ENCODE results near the gene RIPPLY2.
A peak's percentile ranks its signal among the peaks of the same experiment; 100 is the strongest.

Gene RIPPLY2

DNA sequence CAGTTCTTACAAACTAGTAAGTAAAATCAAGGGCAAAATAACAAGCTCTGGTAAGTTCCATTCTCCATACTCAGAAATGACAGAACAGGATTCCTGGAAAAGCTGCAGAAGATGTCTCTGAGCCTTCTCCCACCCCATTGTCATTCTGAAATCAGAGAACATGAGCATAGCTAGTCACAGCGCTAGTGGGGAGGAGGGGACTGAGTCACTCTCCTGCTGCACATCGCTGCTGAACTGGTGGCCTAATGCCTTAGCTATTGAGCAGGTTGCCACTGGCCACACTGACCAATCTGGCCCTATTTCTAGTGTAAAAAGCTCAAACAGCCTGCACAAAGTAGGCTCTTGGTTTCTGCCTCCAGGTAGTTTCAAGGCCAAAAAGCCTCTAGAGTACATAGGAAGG lies 26.1 kb upstream of the RIPPLY2 start:
- H3K27me3 ChIP-seq (ENCODE audit: control insufficient read depth, insufficient read depth, low read length, poor library complexity, severe bottlenecking), result no peaks in the 10 kb centered on the region
- no peaks in the 10 kb centered on the region for H3K36me3 ChIP-seq (ENCODE audit: control insufficient read depth, insufficient read depth, low read length)
- no peak overlapping the region for H3K27ac ChIP-seq (ENCODE audit: insufficient read depth, low read depth, low read length, poor library complexity, severe bottlenecking)
- no peak overlapping the region for H3K4me3 ChIP-seq (ENCODE audit: insufficient read depth, low read depth, low read length)
- peaks cover 6% of the 10 kb centered on the region for H3K4me1 ChIP-seq (ENCODE audit: control insufficient read depth, insufficient read depth, low read length)
- no peaks in the 10 kb centered on the region for H3K9me3 ChIP-seq (ENCODE audit: control insufficient read depth, low read length)
- whole genome bisulfite sequencing, 2 experiments, result 35 to 36% methylated on average over 2 of the region's 2 CpGs

DNA sequence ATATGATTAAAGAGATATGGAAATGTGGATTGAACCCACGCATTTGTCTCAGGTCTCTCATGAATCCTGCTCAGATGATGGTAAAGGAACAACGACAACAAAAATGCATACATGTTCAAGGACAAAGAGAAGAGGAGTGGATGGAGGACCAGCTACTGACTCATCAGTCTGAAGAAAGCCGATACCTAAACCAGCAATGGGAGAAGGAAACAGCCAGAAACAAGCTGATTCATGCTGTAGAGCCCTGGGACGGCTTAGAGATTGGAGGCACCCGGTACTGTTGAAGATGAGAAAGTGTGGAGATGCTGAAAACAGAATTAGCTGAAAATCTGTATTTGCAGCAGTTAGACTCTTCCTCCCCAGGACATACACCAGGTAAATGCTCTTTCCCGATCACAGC lies 14.4 kb upstream of the RIPPLY2 start:
- WGBS, 2 experiments, result 88 to 91% methylated on average over 6 of the region's 6 CpGs
- H3K9me3 ChIP-seq (ENCODE audit: control insufficient read depth, low read length), result no peaks in the 10 kb centered on the region
- H3K27me3 ChIP-seq (ENCODE audit: control insufficient read depth, insufficient read depth, low read length, poor library complexity, severe bottlenecking), result no peaks in the 10 kb centered on the region
- no peaks in the 10 kb centered on the region for H3K4me1 ChIP-seq (ENCODE audit: control insufficient read depth, insufficient read depth, low read length)
- H3K27ac ChIP-seq (ENCODE audit: insufficient read depth, low read depth, low read length, poor library complexity, severe bottlenecking), result no peak overlapping the region
- H3K4me3 ChIP-seq (ENCODE audit: insufficient read depth, low read depth, low read length), result no peak overlapping the region
- no peaks in the 10 kb centered on the region for H3K36me3 ChIP-seq (ENCODE audit: control insufficient read depth, insufficient read depth, low read length)

DNA sequence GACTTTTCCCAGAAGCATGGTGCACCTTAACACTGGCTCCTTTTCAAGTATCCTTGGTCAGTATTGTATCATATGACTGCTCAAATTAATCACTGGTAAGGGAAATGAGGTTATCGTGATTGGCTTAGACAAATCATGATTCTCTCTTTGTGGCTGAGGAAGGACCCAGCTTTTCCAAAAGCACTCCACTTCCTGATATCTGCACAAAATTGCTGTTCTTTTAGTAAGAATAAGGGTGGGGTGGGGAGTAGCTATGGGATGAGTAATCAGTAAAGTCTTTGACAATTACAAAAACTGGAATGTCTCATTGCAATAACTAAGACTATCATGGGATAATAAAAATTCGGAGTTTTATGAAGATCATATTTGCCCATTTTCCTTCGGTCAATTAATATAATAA lies 9.0 kb upstream of the RIPPLY2 start:
- no peaks in the 10 kb centered on the region for H3K27me3 ChIP-seq (ENCODE audit: control insufficient read depth, insufficient read depth, low read length, poor library complexity, severe bottlenecking)
- no peaks in the 10 kb centered on the region for H3K36me3 ChIP-seq (ENCODE audit: control insufficient read depth, insufficient read depth, low read length)
- no peaks in the 10 kb centered on the region for H3K9me3 ChIP-seq (ENCODE audit: control insufficient read depth, low read length)
- WGBS, 2 experiments, result 82 to 88% methylated on average over 1 to 2 of the region's 3 CpGs
- no peaks in the 10 kb centered on the region for H3K4me1 ChIP-seq (ENCODE audit: control insufficient read depth, insufficient read depth, low read length)
- no peak overlapping the region for H3K27ac ChIP-seq (ENCODE audit: insufficient read depth, low read depth, low read length, poor library complexity, severe bottlenecking)
- no peak overlapping the region for H3K4me3 ChIP-seq (ENCODE audit: insufficient read depth, low read depth, low read length)

DNA sequence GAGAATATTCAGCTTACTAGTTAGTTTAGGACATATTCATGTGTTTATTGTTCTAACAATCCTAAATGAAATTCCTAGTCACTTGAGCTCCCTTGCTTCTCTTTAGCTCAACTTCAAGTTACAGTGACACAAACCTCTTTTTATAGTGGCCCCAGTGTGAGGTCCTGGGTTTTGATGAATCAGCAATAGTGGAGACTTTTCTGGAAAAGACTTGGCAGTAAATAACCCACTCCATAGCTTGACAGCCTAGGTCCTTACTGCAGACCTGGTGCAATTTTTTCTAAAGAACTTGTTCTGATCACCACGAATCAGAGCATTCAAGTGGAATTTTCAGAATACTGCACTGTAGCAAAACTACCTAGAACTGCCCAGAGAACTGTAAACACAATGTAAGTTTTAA lies 6.9 kb upstream of the RIPPLY2 start:
- peaks cover 8% of the 10 kb centered on the region for H3K27me3 ChIP-seq (ENCODE audit: control insufficient read depth, insufficient read depth, low read length, poor library complexity, severe bottlenecking)
- H3K4me1 ChIP-seq (ENCODE audit: control insufficient read depth, insufficient read depth, low read length), result no peaks in the 10 kb centered on the region
- WGBS, 2 experiments, result 84 to 93% methylated on average over 1 of the region's 1 CpG
- H3K9me3 ChIP-seq (ENCODE audit: control insufficient read depth, low read length), result no peaks in the 10 kb centered on the region
- H3K27ac ChIP-seq (ENCODE audit: insufficient read depth, low read depth, low read length, poor library complexity, severe bottlenecking), result no peak overlapping the region
- H3K36me3 ChIP-seq (ENCODE audit: control insufficient read depth, insufficient read depth, low read length), result no peaks in the 10 kb centered on the region
- H3K4me3 ChIP-seq (ENCODE audit: insufficient read depth, low read depth, low read length), result no peak overlapping the region

DNA sequence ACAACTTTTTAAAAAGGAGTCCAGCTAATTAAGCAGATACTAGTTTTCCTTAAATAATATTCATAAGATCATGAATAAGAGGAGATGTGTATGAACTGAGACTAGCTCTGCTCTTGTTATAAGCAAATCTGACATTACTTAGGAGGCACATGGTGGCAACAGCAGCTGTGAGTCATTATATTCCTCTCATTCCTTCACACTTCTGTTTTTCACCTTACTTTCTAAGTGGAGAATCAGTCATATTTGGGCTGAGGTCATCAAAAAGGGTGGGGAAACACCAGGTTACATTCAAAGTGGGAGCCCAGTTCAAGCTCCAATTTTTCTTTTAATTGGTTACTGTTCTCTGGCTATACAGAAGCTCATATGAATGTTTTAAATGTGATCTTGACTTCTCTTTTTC lies 6.0 kb upstream of the RIPPLY2 start:
- Histone ChIP-seq H3K4me3 (ENCODE audit: insufficient read depth, low read depth, low read length) (no peak overlapping the region), H3K9me3 (ENCODE audit: control insufficient read depth, low read length) (no peaks in the 10 kb centered on the region), H3K27me3 (ENCODE audit: control insufficient read depth, insufficient read depth, low read length, poor library complexity, severe bottlenecking) (peaks cover 16% of the 10 kb centered on the region), H3K27ac (ENCODE audit: insufficient read depth, low read depth, low read length, poor library complexity, severe bottlenecking) (no peak overlapping the region), H3K4me1 (ENCODE audit: control insufficient read depth, insufficient read depth, low read length) (no peaks in the 10 kb centered on the region), H3K36me3 (ENCODE audit: control insufficient read depth, insufficient read depth, low read length) (no peaks in the 10 kb centered on the region)

DNA sequence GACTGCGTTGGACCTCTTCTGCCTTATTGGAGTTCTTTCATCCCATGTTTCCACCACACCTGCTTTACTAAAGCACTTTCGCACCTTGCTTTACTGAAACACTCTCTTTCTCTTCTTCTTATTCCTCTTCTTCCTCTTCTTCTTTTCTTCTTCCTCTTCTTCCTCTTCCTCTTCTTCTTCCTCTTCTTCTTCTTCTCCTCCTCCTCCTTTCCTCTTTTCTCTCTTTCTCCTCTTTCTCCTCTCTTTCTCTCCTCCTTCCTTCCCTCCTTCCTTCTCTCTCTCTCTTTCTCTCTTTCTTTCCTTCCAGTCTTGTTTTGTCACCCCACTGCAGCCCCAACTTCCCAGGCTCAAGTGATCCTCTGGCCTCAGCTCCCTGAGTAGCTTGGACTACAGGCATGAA lies 4.0 kb upstream of the RIPPLY2 start:
- H3K4me1 ChIP-seq (ENCODE audit: control insufficient read depth, insufficient read depth, low read length), result no peaks in the 10 kb centered on the region
- H3K36me3 ChIP-seq (ENCODE audit: control insufficient read depth, insufficient read depth, low read length), result no peaks in the 10 kb centered on the region
- WGBS, 2 experiments, result 90 to 94% methylated on average over 2 of the region's 2 CpGs
- H3K27ac ChIP-seq (ENCODE audit: insufficient read depth, low read depth, low read length, poor library complexity, severe bottlenecking), result no peak overlapping the region
- peaks cover 36% of the 10 kb centered on the region for H3K27me3 ChIP-seq (ENCODE audit: control insufficient read depth, insufficient read depth, low read length, poor library complexity, severe bottlenecking)
- H3K4me3 ChIP-seq (ENCODE audit: insufficient read depth, low read depth, low read length), result no peak overlapping the region
- no peaks in the 10 kb centered on the region for H3K9me3 ChIP-seq (ENCODE audit: control insufficient read depth, low read length)

DNA sequence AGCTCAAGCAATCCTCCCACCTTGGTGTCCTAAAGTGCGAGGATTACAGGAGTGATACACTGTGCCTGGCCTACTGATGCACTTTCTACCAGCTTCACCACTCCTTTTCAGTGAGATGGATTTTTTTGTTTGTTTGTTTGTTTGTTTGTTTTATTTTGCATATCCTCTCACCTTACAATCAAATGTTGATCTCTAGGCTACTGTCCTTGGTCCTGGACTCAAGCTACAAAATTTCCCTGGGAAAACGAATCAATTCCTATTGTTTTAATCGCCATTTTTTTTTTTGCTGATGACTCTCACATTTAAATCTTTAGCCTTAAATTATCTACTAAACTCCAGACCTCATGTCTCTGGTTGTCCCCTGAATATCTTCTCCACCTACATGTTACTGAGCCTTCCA lies 3.5 kb upstream of the RIPPLY2 start:
- Histone ChIP-seq H3K36me3 (ENCODE audit: control insufficient read depth, insufficient read depth, low read length) (no peaks in the 10 kb centered on the region), H3K27ac (ENCODE audit: insufficient read depth, low read depth, low read length, poor library complexity, severe bottlenecking) (no peak overlapping the region), H3K4me3 (ENCODE audit: insufficient read depth, low read depth, low read length) (no peak overlapping the region), H3K4me1 (ENCODE audit: control insufficient read depth, insufficient read depth, low read length) (no peaks in the 10 kb centered on the region), H3K27me3 (ENCODE audit: control insufficient read depth, insufficient read depth, low read length, poor library complexity, severe bottlenecking) (peaks cover 41% of the 10 kb centered on the region), H3K9me3 (ENCODE audit: control insufficient read depth, low read length) (no peaks in the 10 kb centered on the region)
- 83 to 90% methylated on average over 3 of the region's 3 CpGs for WGBS, 2 experiments

DNA sequence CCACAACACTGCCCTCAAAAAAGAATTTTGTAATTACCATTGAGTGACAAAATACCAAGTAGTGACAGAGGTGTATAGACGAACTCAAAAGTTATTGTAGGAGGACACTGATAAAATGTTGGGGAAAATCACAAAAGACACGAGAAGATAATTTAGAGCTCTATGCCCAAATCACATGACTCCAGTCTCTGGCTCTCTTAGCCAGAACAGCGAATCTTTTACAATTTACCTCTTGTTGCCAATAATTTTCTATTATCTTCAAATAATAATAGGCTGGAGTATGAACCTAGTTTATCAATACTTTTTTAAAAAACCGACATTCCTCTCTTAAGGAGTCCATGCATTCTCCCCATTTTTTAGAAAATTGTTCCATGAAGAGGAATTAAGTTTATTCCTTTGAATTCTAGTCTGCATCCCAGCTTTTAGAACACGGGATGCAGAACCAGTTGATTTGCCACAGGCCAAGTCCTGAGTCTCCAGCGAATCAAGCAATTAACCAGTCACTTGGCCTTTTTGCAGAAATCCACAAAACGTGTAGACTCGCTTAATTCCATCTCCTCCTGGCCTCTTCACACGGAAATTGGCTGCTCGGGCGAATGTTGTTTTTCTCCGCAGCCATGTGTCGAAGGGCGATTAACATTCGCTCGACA lies 507 bp upstream of the RIPPLY2 start:
- H3K27ac ChIP-seq (ENCODE audit: insufficient read depth, low read depth, low read length, poor library complexity, severe bottlenecking), result no peak overlapping the region
- H3K4me1 ChIP-seq (ENCODE audit: control insufficient read depth, insufficient read depth, low read length), result no peaks in the 10 kb centered on the region
- H3K4me3 ChIP-seq (ENCODE audit: insufficient read depth, low read depth, low read length), result peak overlapping the region; percentile 50
- no peaks in the 10 kb centered on the region for H3K36me3 ChIP-seq (ENCODE audit: control insufficient read depth, insufficient read depth, low read length)
- 17 to 24% methylated on average over 15 to 16 of the region's 16 CpGs for WGBS, 2 experiments
- no peaks in the 10 kb centered on the region for H3K9me3 ChIP-seq (ENCODE audit: control insufficient read depth, low read length)
- peaks cover 61% of the 10 kb centered on the region for H3K27me3 ChIP-seq (ENCODE audit: control insufficient read depth, insufficient read depth, low read length, poor library complexity, severe bottlenecking)

DNA sequence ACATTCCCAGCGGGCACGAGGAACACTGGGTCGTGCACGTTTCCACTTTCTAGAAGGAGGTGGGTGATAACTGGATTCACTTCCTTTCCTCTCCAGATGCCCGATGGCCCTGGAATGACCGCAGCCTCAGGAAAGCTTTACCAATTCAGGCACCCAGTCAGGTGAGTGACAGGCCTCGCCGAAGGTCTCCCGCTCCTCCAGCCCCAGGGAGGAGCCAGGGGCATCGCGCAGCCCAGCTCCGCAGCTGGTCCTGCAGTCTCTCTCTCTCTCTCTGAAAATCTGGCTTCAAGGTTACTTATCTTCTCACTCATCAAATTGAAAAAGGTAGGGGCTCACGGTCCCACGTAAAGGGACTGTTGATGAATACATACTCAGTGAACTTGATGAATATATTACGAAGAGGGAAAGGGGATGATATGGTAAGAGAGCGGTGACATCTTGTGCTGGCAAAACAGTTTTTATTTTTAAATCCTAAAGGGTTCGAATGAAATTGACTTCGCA lies 891 bp downstream of the RIPPLY2 start:
- H3K9me3 ChIP-seq (ENCODE audit: control insufficient read depth, low read length), result no peaks in the 10 kb centered on the region
- H3K27ac ChIP-seq (ENCODE audit: insufficient read depth, low read depth, low read length, poor library complexity, severe bottlenecking), result no peak overlapping the region
- no peaks in the 10 kb centered on the region for H3K4me1 ChIP-seq (ENCODE audit: control insufficient read depth, insufficient read depth, low read length)
- WGBS, 2 experiments, result 11 to 12% methylated on average over 18 of the region's 18 CpGs
- H3K27me3 ChIP-seq (ENCODE audit: control insufficient read depth, insufficient read depth, low read length, poor library complexity, severe bottlenecking), result peaks cover 61% of the 10 kb centered on the region
- no peaks in the 10 kb centered on the region for H3K36me3 ChIP-seq (ENCODE audit: control insufficient read depth, insufficient read depth, low read length)
- peak overlapping the region; percentile 50 for H3K4me3 ChIP-seq (ENCODE audit: insufficient read depth, low read depth, low read length)

DNA sequence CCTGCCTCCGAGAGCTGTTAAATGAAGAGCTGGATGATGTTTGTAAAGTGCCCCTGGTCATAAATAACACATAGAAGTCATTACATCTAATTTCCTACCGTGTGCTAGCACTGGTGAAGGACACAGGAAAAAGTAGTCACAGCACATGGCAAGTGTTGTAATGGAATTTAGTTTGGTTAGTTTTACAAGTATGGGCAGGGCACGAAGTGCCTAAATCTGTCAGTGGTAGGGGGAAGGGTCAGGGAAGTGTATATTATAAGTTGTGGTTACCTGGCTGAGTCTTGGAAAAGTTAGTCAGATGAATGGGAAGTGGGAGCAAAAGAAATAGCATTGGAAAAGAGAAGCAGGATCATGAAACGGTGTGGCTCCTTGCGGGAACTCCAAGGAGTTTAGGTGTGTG lies 1.6 kb downstream of the RIPPLY2 start:
- no peaks in the 10 kb centered on the region for H3K36me3 ChIP-seq (ENCODE audit: control insufficient read depth, insufficient read depth, low read length)
- 76 to 85% methylated on average over 5 of the region's 5 CpGs for WGBS, 2 experiments
- H3K4me1 ChIP-seq (ENCODE audit: control insufficient read depth, insufficient read depth, low read length), result no peaks in the 10 kb centered on the region
- no peak overlapping the region for H3K4me3 ChIP-seq (ENCODE audit: insufficient read depth, low read depth, low read length)
- no peaks in the 10 kb centered on the region for H3K9me3 ChIP-seq (ENCODE audit: control insufficient read depth, low read length)
- H3K27me3 ChIP-seq (ENCODE audit: control insufficient read depth, insufficient read depth, low read length, poor library complexity, severe bottlenecking), result peaks cover 61% of the 10 kb centered on the region
- no peak overlapping the region for H3K27ac ChIP-seq (ENCODE audit: insufficient read depth, low read depth, low read length, poor library complexity, severe bottlenecking)

Measured in ectodermal cell (in vitro differentiated cells).